ENCODE data around the gene SMC1A.

DNA sequence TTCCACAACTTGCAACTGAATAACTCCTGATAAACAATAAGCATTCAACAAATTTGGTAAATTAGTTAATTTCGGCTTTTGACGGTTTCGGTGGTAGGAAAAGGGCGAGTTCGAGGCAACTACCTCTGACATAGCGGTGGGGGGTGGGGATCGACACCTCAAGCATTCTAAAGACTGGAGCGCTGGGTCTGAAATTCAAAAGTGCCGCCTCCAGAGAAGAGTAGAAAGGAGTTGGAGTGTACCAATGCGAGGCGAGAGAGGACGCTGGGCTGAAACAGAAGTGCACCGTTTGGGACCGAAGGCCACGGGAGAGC is 725 bp downstream of the SMC1A start:
- TF ChIP-seq, protein P1, sequence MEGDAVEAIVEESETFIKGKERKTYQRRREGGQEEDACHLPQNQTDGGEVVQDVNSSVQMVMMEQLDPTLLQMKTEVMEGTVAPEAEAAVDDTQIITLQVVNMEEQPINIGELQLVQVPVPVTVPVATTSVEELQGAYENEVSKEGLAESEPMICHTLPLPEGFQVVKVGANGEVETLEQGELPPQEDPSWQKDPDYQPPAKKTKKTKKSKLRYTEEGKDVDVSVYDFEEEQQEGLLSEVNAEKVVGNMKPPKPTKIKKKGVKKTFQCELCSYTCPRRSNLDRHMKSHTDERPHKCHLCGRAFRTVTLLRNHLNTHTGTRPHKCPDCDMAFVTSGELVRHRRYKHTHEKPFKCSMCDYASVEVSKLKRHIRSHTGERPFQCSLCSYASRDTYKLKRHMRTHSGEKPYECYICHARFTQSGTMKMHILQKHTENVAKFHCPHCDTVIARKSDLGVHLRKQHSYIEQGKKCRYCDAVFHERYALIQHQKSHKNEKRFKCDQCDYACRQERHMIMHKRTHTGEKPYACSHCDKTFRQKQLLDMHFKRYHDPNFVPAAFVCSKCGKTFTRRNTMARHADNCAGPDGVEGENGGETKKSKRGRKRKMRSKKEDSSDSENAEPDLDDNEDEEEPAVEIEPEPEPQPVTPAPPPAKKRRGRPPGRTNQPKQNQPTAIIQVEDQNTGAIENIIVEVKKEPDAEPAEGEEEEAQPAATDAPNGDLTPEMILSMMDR (optimal IDR thresholded peaks at IDR 0.05 in 1 of 3, IDR thresholded peaks at IDR 0.05 in 1 of 3, conservative IDR thresholded peaks at IDR 0.05 in 1 of 3; ENCODE audit: extremely low read depth in 1 of 3, insufficient read depth in 2 of 3, low read length in 3 of 3) = no peak
- TF ChIP-seq EZH2 (IDR thresholded peaks at IDR 0.05; ENCODE audit: low read length) = no peak

All from keratinocyte (primary cell).